MCF 10A (cell line): ENCODE results near the gene FAM89A. TPM values are rescaled to one million over a fixed set of nuclear protein-coding genes. Genes with fewer than 3 reads are reported as not detected.

Source experiments
- BruUV-seq: library from RNA; stranded (reverse); fragments of 400-500 nt; replicated peaks from 2 replicates; lab custom pipeline; 2021; lab: Mats Ljungman, UMichigan
- CTCF ChIA-PET: fragments of 300-600 bp; sonication (Branson Sonifier 250); formaldehyde crosslinking; extraction: SDS; loops from one replicate; lab custom pipeline; 2021; ENCODE audit warnings: antibody characterized with exemption, inconsistent platforms; lab: Yijun Ruan, JAX
- POLR2A ChIA-PET: fragments of 300-600, 350-650 bp; sonication (Branson Sonifier 250); formaldehyde crosslinking; extraction: SDS; loops from one replicate; lab custom pipeline; 2020; ENCODE audit warnings: antibody characterized with exemption, inconsistent platforms; lab: Yijun Ruan, JAX
- DNase-seq: peaks from one replicate; pipeline ENCODE4 v3.0.0-alpha.2; 2018; ENCODE audit not compliant: unreplicated experiment
- H3K27ac Mint-ChIP-seq: one replicate; pipeline ENCODE4 v1.8.0; 2022; ENCODE audit warnings: mild to moderate bottlenecking, low read depth, mixed read lengths; ENCODE audit not compliant: unreplicated experiment
- H3K27me3 Mint-ChIP-seq: one replicate; pipeline ENCODE4 v1.8.0; 2022; ENCODE audit warnings: mixed read lengths; ENCODE audit not compliant: insufficient read depth, unreplicated experiment
- H3K36me3 Mint-ChIP-seq: one replicate; pipeline ENCODE4 v1.8.0; 2022; ENCODE audit warnings: mild to moderate bottlenecking, moderate library complexity, mixed read lengths; ENCODE audit not compliant: insufficient read depth, unreplicated experiment
- H3K4me1 Mint-ChIP-seq: one replicate; pipeline ENCODE4 v1.8.0; 2022; ENCODE audit warnings: mixed read lengths; ENCODE audit not compliant: insufficient read depth, unreplicated experiment
- H3K4me3 Mint-ChIP-seq: one replicate; pipeline ENCODE4 v1.8.0; 2022; ENCODE audit warnings: mild to moderate bottlenecking, moderate library complexity, mixed read lengths; ENCODE audit not compliant: unreplicated experiment
- H3K9me3 Mint-ChIP-seq: one replicate; pipeline ENCODE4 v1.8.0; 2022; ENCODE audit warnings: mixed read lengths; ENCODE audit not compliant: unreplicated experiment
- intact Hi-C: fragments of 100-400 bp; cut with micrococcal nuclease; formaldehyde crosslinking; loops from 2 replicates; pipeline ENCODE4 v1.14.1; 2022
- total RNA-seq: library from RNA; stranded (reverse); gene quantifications from 2 replicates; pipeline ENCODE4 v1.2.3, GENCODE V29; 2022
- TF ChIP-seq, protein P1 (sequence below): fragments of 200-600 bp; IDR thresholded peaks from one replicate; pipeline ENCODE4 v1.8.0; 2022; ENCODE audit warnings: antibody characterized with exemption, mild to moderate bottlenecking; ENCODE audit not compliant: unreplicated experiment

FAM89A gene
- total RNA-seq, 1 experiment from 2014 or later, result 29.2 TPM

DNA sequence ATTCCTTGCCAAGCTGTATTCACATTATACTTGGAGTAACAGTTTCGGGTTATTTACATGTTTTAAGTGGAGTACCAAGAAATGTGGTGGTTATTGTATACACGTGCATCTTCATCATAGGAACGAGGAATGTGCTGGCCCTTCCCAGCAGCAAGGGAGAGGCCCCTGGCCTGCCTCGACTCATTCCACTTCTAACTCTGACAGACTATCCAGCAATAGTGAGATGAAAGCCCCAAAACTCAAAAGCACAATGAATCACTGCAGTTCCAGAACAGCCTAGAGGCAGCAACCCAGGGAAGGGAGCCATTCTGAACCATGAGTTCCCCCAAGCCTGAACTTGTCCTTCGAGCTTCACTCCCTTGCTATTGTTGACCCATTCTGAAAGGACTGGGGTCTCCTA lies 23.1 kb downstream of the FAM89A start:
- ChIA-PET POLR2A (interaction anchor here (0.6 to 3.2 kb wide), 14 partner anchors 22 to 225 kb away, joined by 3 to 20 read pairs (median 4); partner anchors contain the start of genes ARV1, FAM89A and TTC13), CTCF (interaction anchor here (0.6 to 1.6 kb wide), 7 partner anchors 11 to 218 kb away, joined by 3 to 6 read pairs (median 4); partner anchors contain the start of gene TTC13)
- peaks cover 22% of the 10 kb centered on the region for H3K4me1 Mint-ChIP-seq
- DNase-seq, result peak; percentile 39
- intact Hi-C loops, result loop anchor here (2.0 kb wide), 1 partner anchor 38 kb away; the partner anchor contains the start of genes ARV1 and TTC13
- peak overlapping the region; percentile 83 for H3K27ac Mint-ChIP-seq
- TF ChIP-seq, protein P1, sequence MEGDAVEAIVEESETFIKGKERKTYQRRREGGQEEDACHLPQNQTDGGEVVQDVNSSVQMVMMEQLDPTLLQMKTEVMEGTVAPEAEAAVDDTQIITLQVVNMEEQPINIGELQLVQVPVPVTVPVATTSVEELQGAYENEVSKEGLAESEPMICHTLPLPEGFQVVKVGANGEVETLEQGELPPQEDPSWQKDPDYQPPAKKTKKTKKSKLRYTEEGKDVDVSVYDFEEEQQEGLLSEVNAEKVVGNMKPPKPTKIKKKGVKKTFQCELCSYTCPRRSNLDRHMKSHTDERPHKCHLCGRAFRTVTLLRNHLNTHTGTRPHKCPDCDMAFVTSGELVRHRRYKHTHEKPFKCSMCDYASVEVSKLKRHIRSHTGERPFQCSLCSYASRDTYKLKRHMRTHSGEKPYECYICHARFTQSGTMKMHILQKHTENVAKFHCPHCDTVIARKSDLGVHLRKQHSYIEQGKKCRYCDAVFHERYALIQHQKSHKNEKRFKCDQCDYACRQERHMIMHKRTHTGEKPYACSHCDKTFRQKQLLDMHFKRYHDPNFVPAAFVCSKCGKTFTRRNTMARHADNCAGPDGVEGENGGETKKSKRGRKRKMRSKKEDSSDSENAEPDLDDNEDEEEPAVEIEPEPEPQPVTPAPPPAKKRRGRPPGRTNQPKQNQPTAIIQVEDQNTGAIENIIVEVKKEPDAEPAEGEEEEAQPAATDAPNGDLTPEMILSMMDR, result no peak
- peaks cover 17% of the 10 kb centered on the region for H3K36me3 Mint-ChIP-seq
- H3K9me3 Mint-ChIP-seq, result no peaks in the 10 kb centered on the region
- H3K4me3 Mint-ChIP-seq, result no peak overlapping the region
- no peaks in the 10 kb centered on the region for H3K27me3 Mint-ChIP-seq
- BruUV-seq, result no TSS peak

DNA sequence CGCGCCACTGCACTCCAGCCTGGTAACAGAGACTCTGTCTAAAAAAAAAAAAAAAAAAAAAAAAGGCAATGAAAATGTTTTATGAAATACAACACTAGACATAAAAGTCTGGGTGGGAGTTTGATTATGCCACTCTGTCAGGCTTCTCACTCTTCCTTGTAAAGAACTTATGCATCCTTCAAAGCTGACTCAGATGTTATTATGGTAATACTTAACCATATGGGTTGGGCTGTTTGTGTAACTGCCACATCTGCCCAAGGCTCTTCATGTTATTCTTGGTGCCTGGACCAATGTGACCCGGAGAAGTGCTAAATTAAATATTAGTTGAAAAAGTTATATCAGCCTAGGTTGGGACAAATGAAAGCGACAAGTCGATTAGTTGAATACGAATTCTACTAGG lies 23.8 kb downstream of the FAM89A start:
- TF ChIP-seq, protein P1, result no peak
- no TSS peak for BruUV-seq
- Mint-ChIP-seq H3K4me1 (peaks cover 22% of the 10 kb centered on the region), H3K36me3 (peaks cover 17% of the 10 kb centered on the region), H3K27me3 (no peaks in the 10 kb centered on the region), H3K27ac (no peak overlapping the region), H3K9me3 (no peaks in the 10 kb centered on the region), H3K4me3 (no peak overlapping the region)
- ChIA-PET CTCF (interaction anchor here (0.5 to 1.6 kb wide), 6 partner anchors 21 to 194 kb away, joined by 3 to 6 read pairs (median 4); partner anchors contain the start of gene TTC13), POLR2A (interaction anchor here (0.6 to 3.2 kb wide), 12 partner anchors 15 to 226 kb away, joined by 3 to 20 read pairs (median 4); partner anchors contain the start of genes ARV1, FAM89A and TTC13)
- intact Hi-C loops, result loop anchor here (2.0 kb wide), 1 partner anchor 37 kb away; the partner anchor contains the start of genes ARV1 and TTC13
- DNase-seq, result no peak

DNA sequence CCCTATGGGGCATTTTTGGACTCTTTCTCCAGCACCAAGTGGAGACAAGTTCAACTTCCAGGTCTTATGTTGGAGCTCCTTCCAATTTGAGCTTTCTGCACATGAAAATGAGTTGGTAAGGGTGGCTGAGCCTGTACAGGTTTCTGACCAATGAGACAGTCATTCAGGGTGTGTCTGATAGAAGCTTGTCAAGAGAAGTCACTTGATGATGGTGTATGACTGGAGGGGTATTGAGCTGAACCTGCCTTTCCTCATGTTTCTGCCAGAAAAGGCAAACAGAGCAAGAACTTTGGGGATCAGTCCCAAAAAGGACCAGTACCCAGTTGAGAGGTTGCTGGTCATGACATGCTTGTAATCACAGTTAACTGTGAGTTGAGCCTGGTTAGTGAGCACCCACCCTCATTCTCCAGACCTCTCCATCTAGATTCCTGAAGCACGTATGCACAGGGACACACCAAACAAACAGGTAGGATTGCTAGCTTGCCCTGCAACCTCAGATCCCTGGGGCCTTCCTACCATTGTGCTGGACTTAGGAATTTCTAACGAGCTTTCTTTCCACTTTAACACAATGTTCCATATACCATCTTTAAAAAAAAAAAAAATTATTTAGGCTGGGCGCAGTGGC lies 26.6 kb downstream of the FAM89A start:
- BruUV-seq, result no TSS peak

More for the DNA sequence above, 26.6 kb downstream of the FAM89A start:
- ChIA-PET POLR2A (interaction anchor here (0.6 to 2.8 kb wide), 8 partner anchors 9 to 171 kb away, joined by 3 to 14 read pairs (median 3); partner anchors contain the start of gene FAM89A), CTCF (interaction anchor here (0.6 to 2.0 kb wide), 8 partner anchors 17 to 199 kb away, joined by 3 to 9 read pairs (median 3); no protein-coding TSS in a partner anchor)
- no peak for DNase-seq
- H3K27ac Mint-ChIP-seq, result no peak overlapping the region
- peaks cover 8% of the 10 kb centered on the region for H3K36me3 Mint-ChIP-seq
- no peaks in the 10 kb centered on the region for H3K27me3 Mint-ChIP-seq
- intact Hi-C loops, result no loop called here
- TF ChIP-seq, protein P1, result no peak
- H3K4me1 Mint-ChIP-seq, result peaks cover 11% of the 10 kb centered on the region
- H3K4me3 Mint-ChIP-seq, result no peak overlapping the region
- no peaks in the 10 kb centered on the region for H3K9me3 Mint-ChIP-seq
